Kidney epithelial cell (primary cell): ENCODE measurements around the gene GPX2. TPM values are rescaled to one million over a fixed set of nuclear protein-coding genes. Genes with fewer than 3 reads are reported as not detected.
A peak's percentile ranks its signal among the peaks of the same experiment; 100 is the strongest.

ENCODE experiments used
- DNase-seq: peaks from one replicate; pipeline ENCODE4 v3.0.0-alpha.2; 2010; ENCODE audit warnings: low read depth
- H3K27me3 ChIP-seq: 2 replicates; pipeline ENCODE4 v1.6.0; 2011; ENCODE audit warnings: low read length; ENCODE audit not compliant: control insufficient read depth, insufficient read depth
- H3K36me3 ChIP-seq: 2 replicates; pipeline ENCODE4 v1.5.1; 2011; ENCODE audit warnings: low read length; ENCODE audit not compliant: control insufficient read depth, insufficient read depth
- H3K4me3 ChIP-seq: 2 replicates; pipeline ENCODE4 v1.5.1; 2011; ENCODE audit warnings: low read depth, mild to moderate bottlenecking, control low read depth, low read length
- total RNA-seq: library from RNA; depleted of rRNA; stranded (reverse); fragments of >200 nt; gene quantifications from 2 replicates; pipeline ENCODE4 v1.2.3, GENCODE V29; 2015
- TF ChIP-seq, protein P1 (sequence below): IDR thresholded peaks from 2 replicates; pipeline ENCODE4 v1.5.1; 2011; ENCODE audit warnings: mild to moderate bottlenecking, moderate library complexity, low read length, control low read depth, inconsistent platforms; ENCODE audit not compliant: insufficient read depth, poor library complexity, severe bottlenecking

Gene GPX2
- total RNA-seq, 1 donor from 2014 or later = not detected

DNA sequence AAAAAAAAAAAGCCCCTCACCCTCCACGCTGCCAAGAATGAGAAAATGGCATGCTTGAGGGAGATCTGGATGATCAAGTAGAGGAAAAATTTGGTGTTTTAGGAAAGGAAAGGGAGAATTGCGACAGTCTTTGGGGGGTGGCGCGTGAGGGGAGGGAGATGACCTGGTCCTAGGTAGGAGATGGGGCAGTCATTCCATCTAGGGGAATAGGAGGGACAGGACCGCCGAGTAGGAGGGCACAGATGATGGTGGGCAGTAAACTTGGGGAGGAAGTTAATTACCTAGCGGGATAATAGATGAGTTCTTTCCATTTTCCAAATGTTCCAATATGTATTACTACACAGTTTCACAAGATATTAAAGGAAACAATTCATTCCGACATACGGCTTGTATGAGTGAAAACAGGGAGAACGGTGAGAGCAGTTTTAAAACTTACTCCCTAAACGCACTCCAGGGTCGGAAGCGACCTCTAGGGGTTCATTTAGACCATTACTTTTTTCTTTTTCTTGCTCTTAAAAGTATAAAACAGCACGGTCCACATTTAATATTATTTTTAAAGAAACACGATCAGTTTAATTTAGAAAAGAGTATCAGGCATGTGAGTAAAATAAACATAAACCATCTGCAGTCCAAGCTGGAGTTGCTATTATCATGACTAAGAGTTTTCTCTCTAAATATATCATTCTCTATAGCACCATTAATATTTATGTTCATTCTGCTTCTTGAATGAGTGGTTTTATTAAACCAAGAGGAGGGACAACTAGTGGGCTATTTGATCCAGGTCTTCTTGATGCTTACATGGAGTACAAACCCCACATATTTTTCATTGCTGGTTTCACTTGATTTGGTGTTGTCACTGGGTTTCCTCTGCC is 41.1 kb upstream of the GPX2 start:
- DNase-seq = no peak
- TF ChIP-seq, protein P1, sequence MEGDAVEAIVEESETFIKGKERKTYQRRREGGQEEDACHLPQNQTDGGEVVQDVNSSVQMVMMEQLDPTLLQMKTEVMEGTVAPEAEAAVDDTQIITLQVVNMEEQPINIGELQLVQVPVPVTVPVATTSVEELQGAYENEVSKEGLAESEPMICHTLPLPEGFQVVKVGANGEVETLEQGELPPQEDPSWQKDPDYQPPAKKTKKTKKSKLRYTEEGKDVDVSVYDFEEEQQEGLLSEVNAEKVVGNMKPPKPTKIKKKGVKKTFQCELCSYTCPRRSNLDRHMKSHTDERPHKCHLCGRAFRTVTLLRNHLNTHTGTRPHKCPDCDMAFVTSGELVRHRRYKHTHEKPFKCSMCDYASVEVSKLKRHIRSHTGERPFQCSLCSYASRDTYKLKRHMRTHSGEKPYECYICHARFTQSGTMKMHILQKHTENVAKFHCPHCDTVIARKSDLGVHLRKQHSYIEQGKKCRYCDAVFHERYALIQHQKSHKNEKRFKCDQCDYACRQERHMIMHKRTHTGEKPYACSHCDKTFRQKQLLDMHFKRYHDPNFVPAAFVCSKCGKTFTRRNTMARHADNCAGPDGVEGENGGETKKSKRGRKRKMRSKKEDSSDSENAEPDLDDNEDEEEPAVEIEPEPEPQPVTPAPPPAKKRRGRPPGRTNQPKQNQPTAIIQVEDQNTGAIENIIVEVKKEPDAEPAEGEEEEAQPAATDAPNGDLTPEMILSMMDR = peak; percentile 68
- H3K4me3 ChIP-seq = peak overlapping the region; percentile 30
- H3K36me3 ChIP-seq = no peaks in the 10 kb centered on the region
- H3K27me3 ChIP-seq = no peaks in the 10 kb centered on the region

DNA sequence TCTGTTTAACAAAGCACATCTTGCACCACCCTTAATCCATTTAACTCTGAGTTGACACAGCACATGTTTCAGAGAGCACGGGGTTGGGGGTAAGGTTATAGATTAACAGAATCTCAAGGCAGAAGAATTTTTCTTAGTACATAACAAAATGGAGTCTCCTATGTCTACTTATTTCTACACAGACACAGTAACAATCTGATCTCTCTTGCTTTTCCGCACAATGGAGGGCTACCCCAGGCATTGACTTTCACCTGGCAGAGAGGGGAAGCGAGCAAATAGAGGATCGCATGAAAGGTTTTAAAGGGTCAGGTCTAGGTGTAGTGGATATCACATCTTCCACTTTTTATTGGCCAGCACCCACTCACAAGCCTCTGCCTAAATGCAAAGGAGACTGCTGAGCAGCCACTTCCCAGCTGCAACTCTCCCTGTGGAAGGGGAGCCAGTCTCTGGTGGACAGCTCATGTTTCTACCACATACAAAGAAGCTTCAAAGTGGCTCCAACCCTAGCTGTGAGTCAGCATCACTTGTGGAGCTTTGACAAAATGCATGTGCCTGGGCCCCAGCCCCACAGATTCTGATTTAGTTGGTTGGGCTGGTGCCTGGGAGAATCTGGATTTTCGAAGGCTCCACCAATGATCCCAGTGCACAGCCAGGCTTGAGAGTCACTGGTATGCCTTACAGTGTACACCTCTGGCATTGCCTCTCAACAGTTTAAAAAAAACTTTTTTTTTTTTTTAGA is 37.0 kb upstream of the GPX2 start:
- no peaks in the 10 kb centered on the region for H3K27me3 ChIP-seq
- H3K36me3 ChIP-seq = no peaks in the 10 kb centered on the region
- no peak overlapping the region for H3K4me3 ChIP-seq
- TF ChIP-seq, protein P1 = no peak
- no peak for DNase-seq

DNA sequence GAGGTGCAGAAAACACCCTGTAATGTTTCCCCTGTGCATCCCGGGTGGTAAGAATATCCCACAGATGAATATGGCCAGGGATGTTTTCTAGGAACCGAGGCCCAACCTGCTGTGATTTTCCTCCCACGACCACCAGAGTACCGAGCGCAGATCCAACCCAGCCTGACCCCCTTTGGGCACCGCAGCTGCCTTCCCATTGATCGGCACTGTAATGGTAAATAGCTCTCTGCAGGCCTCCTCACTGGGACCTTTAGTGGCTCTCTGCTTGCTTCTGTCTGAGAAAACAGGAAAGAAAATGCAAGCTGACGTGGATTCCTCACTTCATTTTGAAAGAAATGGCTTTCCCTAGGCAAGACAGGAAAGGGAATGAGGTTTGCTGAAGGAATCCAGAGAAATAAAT is 32.0 kb upstream of the GPX2 start:
- Histone ChIP-seq H3K4me3 (no peak overlapping the region), H3K27me3 (peaks cover 3% of the 10 kb centered on the region), H3K36me3 (no peaks in the 10 kb centered on the region)
- no peak for DNase-seq
- TF ChIP-seq, protein P1 = no peak

DNA sequence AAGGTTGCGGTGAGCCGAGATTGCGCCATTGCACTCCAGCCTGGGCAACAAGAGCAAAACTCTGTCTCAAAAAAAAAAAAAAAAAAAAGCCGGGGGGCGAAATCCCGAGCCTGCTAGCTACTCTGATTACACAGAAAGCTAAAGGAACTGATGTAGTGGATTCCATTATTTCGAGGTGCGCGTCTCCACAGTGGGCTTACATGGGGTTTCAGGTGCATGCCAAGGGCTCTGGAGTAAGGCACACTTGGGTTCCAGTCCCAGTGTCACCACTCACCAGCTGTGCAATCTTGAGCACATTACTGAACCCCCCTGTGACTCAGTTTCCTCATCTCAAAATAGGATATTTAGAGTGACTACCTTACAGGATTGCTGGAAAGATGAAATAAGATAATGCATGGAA is 31.3 kb upstream of the GPX2 start:
- DNase-seq = no peak
- H3K27me3 ChIP-seq = peaks cover 3% of the 10 kb centered on the region
- TF ChIP-seq, protein P1 = no peak
- no peaks in the 10 kb centered on the region for H3K36me3 ChIP-seq
- H3K4me3 ChIP-seq = no peak overlapping the region

DNA sequence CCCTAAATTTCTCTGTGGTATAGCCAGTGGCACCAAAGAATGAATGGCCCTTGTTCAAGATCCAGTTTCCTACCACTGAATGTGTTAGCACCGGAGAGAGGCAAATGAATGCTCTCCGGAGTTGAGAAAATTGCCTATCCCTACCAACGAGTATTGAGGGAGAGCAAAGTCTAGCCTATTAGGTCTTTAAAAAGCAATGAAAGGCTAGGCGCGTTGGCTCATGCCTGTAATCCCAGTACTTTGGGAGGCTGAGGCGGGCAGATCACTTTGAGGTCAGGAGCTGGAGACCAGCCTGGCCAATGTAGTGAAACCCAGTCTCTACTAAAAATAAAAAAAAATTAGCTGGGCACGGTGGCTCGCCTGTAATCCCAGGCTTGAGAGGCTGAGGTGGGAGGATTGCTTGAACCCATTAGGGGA is 30.5 kb upstream of the GPX2 start:
- Histone ChIP-seq H3K4me3 (no peak overlapping the region), H3K27me3 (peaks cover 3% of the 10 kb centered on the region), H3K36me3 (no peaks in the 10 kb centered on the region)
- TF ChIP-seq, protein P1 = no peak
- DNase-seq = no peak
